Astrocyte (in vitro differentiated cells and primary cell): ENCODE data around the gene MGST3. TPM values are rescaled to one million over a fixed set of nuclear protein-coding genes. Genes with fewer than 3 reads are reported as not detected.
"Not testable (repeated sequence)": the region's sequence is repeated elsewhere in the genome, so short reads cannot be mapped to it uniquely, and the experiment has no call there.

ENCODE experiments used
- DNase-seq: peaks from one replicate; pipeline ENCODE4 v3.0.0-alpha.2; 2010; ENCODE audit warnings: low read depth
- FAIRE-seq: peaks from 2 replicates; lab custom pipeline; 2011; peaks lifted over from hg19 to GRCh38; lab: Jason Lieb, UNC
- H2AFZ ChIP-seq: 2 replicates; pipeline ENCODE4 v1.6.0; 2012; ENCODE audit warnings: low read depth, low read length, inconsistent platforms
- H3K27ac ChIP-seq: 2 replicates; pipeline ENCODE4 v1.5.1; 2011; ENCODE audit warnings: low read depth, low read length, inconsistent platforms
- H3K27me3 ChIP-seq: 2 replicates; pipeline ENCODE4 v1.6.0; 2011; ENCODE audit warnings: low read length, inconsistent platforms; ENCODE audit not compliant: insufficient read depth
- H3K36me3 ChIP-seq: 2 replicates; pipeline ENCODE4 v1.5.1; 2011; ENCODE audit warnings: low read length, inconsistent platforms; ENCODE audit not compliant: insufficient read depth
- H3K4me1 ChIP-seq: 2 replicates; pipeline ENCODE4 v1.5.1; 2011; ENCODE audit warnings: low read length, inconsistent platforms; ENCODE audit not compliant: insufficient read depth
- H3K4me2 ChIP-seq: 2 replicates; pipeline ENCODE4 v1.6.0; 2012; ENCODE audit warnings: low read length, inconsistent platforms
- H3K4me3 ChIP-seq: 2 replicates; pipeline ENCODE4 v1.5.1; 2011; ENCODE audit warnings: low read depth, mild to moderate bottlenecking, low read length, inconsistent platforms; ENCODE audit not compliant: insufficient read depth
- H3K79me2 ChIP-seq: 2 replicates; pipeline ENCODE4 v1.6.0; 2012; ENCODE audit warnings: mild to moderate bottlenecking, low read length, inconsistent platforms; ENCODE audit not compliant: insufficient read depth
- H3K9ac ChIP-seq: 2 replicates; pipeline ENCODE4 v1.6.0; 2012; ENCODE audit warnings: mild to moderate bottlenecking, low read length, inconsistent platforms
- H3K9me3 ChIP-seq: 2 replicates; pipeline ENCODE4 v1.5.1; 2012; ENCODE audit warnings: low read depth, mild to moderate bottlenecking, low read length, inconsistent platforms; ENCODE audit not compliant: insufficient read depth
- H4K20me1 ChIP-seq: 2 replicates; pipeline ENCODE4 v1.6.0; 2012; ENCODE audit warnings: low read length, inconsistent platforms; ENCODE audit not compliant: insufficient read depth
- H3K27ac Mint-ChIP-seq: one replicate; pipeline ENCODE4 v1.8.0; 2021; ENCODE audit warnings: mild to moderate bottlenecking, mixed read lengths; ENCODE audit not compliant: unreplicated experiment
- H3K27me3 Mint-ChIP-seq: one replicate; pipeline ENCODE4 v1.8.0; 2021; ENCODE audit warnings: low read depth, mixed read lengths; ENCODE audit not compliant: unreplicated experiment
- H3K36me3 Mint-ChIP-seq: one replicate; pipeline ENCODE4 v1.8.0; 2021; ENCODE audit warnings: low read depth, mixed read lengths; ENCODE audit not compliant: unreplicated experiment
- H3K4me1 Mint-ChIP-seq: one replicate; pipeline ENCODE4 v1.8.0; 2021; ENCODE audit warnings: low read depth, mixed read lengths; ENCODE audit not compliant: unreplicated experiment
- H3K4me3 Mint-ChIP-seq: one replicate; pipeline ENCODE4 v1.8.0; 2021; ENCODE audit warnings: mild to moderate bottlenecking, moderate library complexity, mixed read lengths; ENCODE audit not compliant: unreplicated experiment
- H3K9me3 Mint-ChIP-seq: one replicate; pipeline ENCODE4 v1.8.0; 2021; ENCODE audit warnings: mild to moderate bottlenecking, mixed read lengths; ENCODE audit not compliant: unreplicated experiment
- CTCF ChIP-seq: IDR thresholded peaks from 2 replicates; pipeline ENCODE4 v1.5.1; 2011; ENCODE audit warnings: low read depth, mild to moderate bottlenecking, inconsistent platforms, low read length, moderate library complexity; ENCODE audit not compliant: insufficient read depth
- EZH2 ChIP-seq: IDR thresholded peaks from 2 replicates; pipeline ENCODE4 v1.6.1; 2012; ENCODE audit warnings: mild to moderate bottlenecking, low read length, inconsistent platforms; ENCODE audit not compliant: insufficient read depth
- total RNA-seq: library from RNA; stranded (reverse); gene quantifications from 2 replicates; pipeline ENCODE4 v1.2.1, GENCODE V29; 2021

The MGST3 gene
- total RNA-seq, 1 donor from 2014 or later = 210 TPM

GRCh38 chr1:165679282-165680036 lies 48.4 kb downstream of the MGST3 start:
- Histone ChIP-seq H2AFZ (no peak overlapping the region), H3K4me3 (no peak overlapping the region), H3K9me3 (no peaks in the 10 kb centered on the region), H3K27ac (no peak overlapping the region), H3K9ac (no peak overlapping the region), H3K4me2 (no peak overlapping the region), H3K4me1 (no peaks in the 10 kb centered on the region), H3K79me2 (peaks cover 25% of the 10 kb centered on the region), H3K27me3 (no peaks in the 10 kb centered on the region), H4K20me1 (peaks cover 9% of the 10 kb centered on the region), H3K36me3 (peaks cover 36% of the 10 kb centered on the region)
- H3K27me3 Mint-ChIP-seq = no peaks in the 10 kb centered on the region
- H3K36me3 Mint-ChIP-seq = peaks cover 26% of the 10 kb centered on the region
- H3K27ac Mint-ChIP-seq = no peak overlapping the region
- FAIRE-seq (no peak), DNase-seq (no peak)
- no peaks in the 10 kb centered on the region for H3K9me3 Mint-ChIP-seq
- no peaks in the 10 kb centered on the region for H3K4me1 Mint-ChIP-seq
- TF ChIP-seq EZH2 = no peak
- no peak overlapping the region for H3K4me3 Mint-ChIP-seq

- H3K9me3 ChIP-seq = no peaks in the 10 kb centered on the region
- Mint-ChIP-seq H3K4me1 (no peaks in the 10 kb centered on the region), H3K27me3 (no peaks in the 10 kb centered on the region), H3K27ac (no peak overlapping the region), H3K9me3 (no peaks in the 10 kb centered on the region), H3K4me3 (no peak overlapping the region), H3K36me3 (peaks cover 25% of the 10 kb centered on the region)
- H3K4me1 ChIP-seq = no peaks in the 10 kb centered on the region
- H3K27ac ChIP-seq = no peak overlapping the region
- TF ChIP-seq CTCF (no peak), EZH2 (no peak)
- no peak overlapping the region for H2AFZ ChIP-seq
- FAIRE-seq = no peak
- DNase-seq = no peak
- no peak overlapping the region for H3K4me3 ChIP-seq
- H3K36me3 ChIP-seq = peaks cover 32% of the 10 kb centered on the region
- H3K79me2 ChIP-seq = peaks cover 32% of the 10 kb centered on the region
- no peak overlapping the region for H3K4me2 ChIP-seq
- H3K9ac ChIP-seq = no peak overlapping the region
- no peaks in the 10 kb centered on the region for H3K27me3 ChIP-seq
- peaks cover 17% of the 10 kb centered on the region for H4K20me1 ChIP-seq
Observed at GRCh38 chr1:165680303-165680702, 49.3 kb downstream of the MGST3 start.

GRCh38 chr1:165680773-165681172 lies 49.7 kb downstream of the MGST3 start:
- H3K27me3 Mint-ChIP-seq, H3K4me3 ChIP-seq, H3K9ac ChIP-seq, H2AFZ ChIP-seq, H3K27ac Mint-ChIP-seq, DNase-seq, H3K27ac ChIP-seq, H3K4me1 Mint-ChIP-seq, FAIRE-seq, H3K27me3 ChIP-seq, H3K4me3 Mint-ChIP-seq, H3K9me3 Mint-ChIP-seq, H3K4me2 ChIP-seq, H3K4me1 ChIP-seq, H3K9me3 ChIP-seq: not testable (repeated sequence)
- H4K20me1 ChIP-seq = peaks cover 22% of the 10 kb centered on the region
- H3K36me3 Mint-ChIP-seq = peaks cover 23% of the 10 kb centered on the region
- peaks cover 32% of the 10 kb centered on the region for H3K36me3 ChIP-seq
- H3K79me2 ChIP-seq = peaks cover 37% of the 10 kb centered on the region
